Brain microvascular endothelial cell (primary cell): ENCODE measurements around the gene ADGRV1.

ENCODE experiments used
- DNase-seq: peaks from one replicate; pipeline ENCODE4 v3.0.0-alpha.2; 2020
- H3K27ac ChIP-seq: fragments of 250-450 bp; sonication (Bioruptor Pico); 2 replicates; pipeline ENCODE4 v1.5.1; 2020; ENCODE audit warnings: mild to moderate bottlenecking, moderate library complexity
- H3K27me3 ChIP-seq: fragments of 250-450 bp; sonication (Bioruptor Pico); replicated peaks from 2 replicates; pipeline ENCODE4 v1.5.1; 2020; ENCODE audit warnings: mild to moderate bottlenecking
- H3K36me3 ChIP-seq: fragments of 250-450 bp; sonication (Bioruptor Pico); replicated peaks from 2 replicates; pipeline ENCODE4 v1.5.1; 2020; ENCODE audit warnings: mild to moderate bottlenecking
- H3K4me3 ChIP-seq: 2 replicates; pipeline ENCODE4 v1.5.1; 2011; ENCODE audit warnings: low read depth, mild to moderate bottlenecking, control low read depth, low read length, moderate library complexity
- CTCF ChIP-seq: IDR thresholded peaks from 2 replicates; pipeline ENCODE4 v1.5.1; 2011; ENCODE audit warnings: low read depth, mild to moderate bottlenecking, moderate library complexity, low read length, control low read depth, inconsistent platforms; ENCODE audit errors: missing control alignments
- in situ Hi-C: cut with HindIII; loops from 2 replicates; pipeline ENCODE4 v1.10.0; 2017; ENCODE audit warnings: low sequenced_read_pairs, low pct_ligation_motif_present

ADGRV1 gene

GRCh38 chr5:90626493-90626892 is 67.9 kb downstream of the ADGRV1 start:
- Histone ChIP-seq H3K27ac (no peak overlapping the region), H3K36me3 (no peaks in the 10 kb centered on the region), H3K27me3 (no peaks in the 10 kb centered on the region), H3K4me3 (no peak overlapping the region)
- TF ChIP-seq CTCF: no peak
- in situ Hi-C loops: no loop called here
- no peak for DNase-seq

- no peaks in the 10 kb centered on the region for H3K27me3 ChIP-seq
- H3K27ac ChIP-seq: no peak overlapping the region
- H3K4me3 ChIP-seq: no peak overlapping the region
- no peaks in the 10 kb centered on the region for H3K36me3 ChIP-seq
- TF ChIP-seq CTCF: no peak
- DNase-seq: no peak
- in situ Hi-C loops: no loop called here
Observed at GRCh38 chr5:90628492-90628891, 69.9 kb downstream of the ADGRV1 start.

- H3K4me3 ChIP-seq: no peak overlapping the region
- in situ Hi-C loops: no loop called here
- no peak for TF ChIP-seq CTCF
- H3K27me3 ChIP-seq: no peaks in the 10 kb centered on the region
- no peaks in the 10 kb centered on the region for H3K36me3 ChIP-seq
- no peak for DNase-seq
- no peak overlapping the region for H3K27ac ChIP-seq
Observed at GRCh38 chr5:90632791-90633190, 74.2 kb downstream of the ADGRV1 start.

- in situ Hi-C loops: no loop called here
- no peaks in the 10 kb centered on the region for H3K36me3 ChIP-seq
- no peaks in the 10 kb centered on the region for H3K27me3 ChIP-seq
- DNase-seq: no peak
- TF ChIP-seq CTCF: no peak
- no peak overlapping the region for H3K27ac ChIP-seq
- no peak overlapping the region for H3K4me3 ChIP-seq
Observed at GRCh38 chr5:90636948-90637347, 78.4 kb downstream of the ADGRV1 start.

- H3K4me3 ChIP-seq: no peak overlapping the region
- H3K27ac ChIP-seq: no peak overlapping the region
- in situ Hi-C loops: no loop called here
- H3K27me3 ChIP-seq: no peaks in the 10 kb centered on the region
- TF ChIP-seq CTCF: no peak
- no peaks in the 10 kb centered on the region for H3K36me3 ChIP-seq
- DNase-seq: no peak
Observed at GRCh38 chr5:90637731-90638130, 79.1 kb downstream of the ADGRV1 start.

GRCh38 chr5:90638878-90639277 is 80.3 kb downstream of the ADGRV1 start:
- H3K27ac ChIP-seq: no peak overlapping the region
- no peak for TF ChIP-seq CTCF
- no peak for DNase-seq
- H3K36me3 ChIP-seq: no peaks in the 10 kb centered on the region
- in situ Hi-C loops: no loop called here
- no peaks in the 10 kb centered on the region for H3K27me3 ChIP-seq
- no peak overlapping the region for H3K4me3 ChIP-seq
